Upper lobe of right lung (tissue), 1 donor: ENCODE data around the gene CEMIP. TPM values are rescaled to one million over a fixed set of nuclear protein-coding genes. Genes with fewer than 3 reads are reported as not detected.

Experiments
- ATAC-seq: fragments of 200-7000 bp; cut with Tn5 transposase; one replicate; pipeline ENCODE4 v1.9.1; 2020; ENCODE audit warnings: mild to moderate bottlenecking, moderate library complexity
- DNase-seq: peaks from one replicate; pipeline ENCODE4 v3.0.0-alpha.2; 2020
- H3K27ac ChIP-seq: fragments of 200-600 bp; one replicate; pipeline ENCODE4 v1.8.0; 2022
- H3K27me3 ChIP-seq: fragments of 200-600 bp; one replicate; pipeline ENCODE4 v1.8.0; 2022; ENCODE audit warnings: mild to moderate bottlenecking
- H3K36me3 ChIP-seq: fragments of 200-600 bp; one replicate; pipeline ENCODE4 v1.8.0; 2022
- H3K4me1 ChIP-seq: fragments of 200-600 bp; one replicate; pipeline ENCODE4 v1.8.0; 2022
- H3K4me3 ChIP-seq: fragments of 200-600 bp; one replicate; pipeline ENCODE4 v1.8.0; 2022; ENCODE audit warnings: mild to moderate bottlenecking
- H3K9me3 ChIP-seq: fragments of 200-600 bp; one replicate; pipeline ENCODE4 v1.8.0; 2022
- CTCF ChIP-seq: fragments of 200-600 bp; IDR thresholded peaks from one replicate; pipeline ENCODE4 v1.8.0; 2022; ENCODE audit warnings: antibody characterized with exemption
- intact Hi-C: fragments of 100-400 bp; cut with DNase I; formaldehyde crosslinking; loops from one replicate; pipeline ENCODE4 v1.11.0; 2022
- total RNA-seq: library from RNA; stranded (reverse); fragmentation: NEBNext Ultra II Directional; extraction: Animal tissue kit (Norgen Biotek cat#: 25700); gene quantifications from one replicate; pipeline ENCODE4 v1.2.1, GENCODE V29; 2021
- donor health status: DM: no; HTN: yes; CAD: no; lungs with severe emphysema.

Gene CEMIP
- total RNA-seq, 1 donor from 2014 or later: 17.3 TPM

GRCh38 chr15:80875568-80876347 is 96.6 kb downstream of the CEMIP start:
- no peaks in the 10 kb centered on the region for H3K9me3 ChIP-seq
- intact Hi-C loops: no loop called here
- DNase-seq (no peak), ATAC-seq (no peak)
- H3K27me3 ChIP-seq: no peaks in the 10 kb centered on the region
- H3K27ac ChIP-seq: no peak overlapping the region
- H3K36me3 ChIP-seq: peaks cover 6% of the 10 kb centered on the region
- no peaks in the 10 kb centered on the region for H3K4me1 ChIP-seq
- no peak for TF ChIP-seq CTCF
- H3K4me3 ChIP-seq: no peak overlapping the region

GRCh38 chr15:80876348-80876674 is 97.1 kb downstream of the CEMIP start:
- intact Hi-C loops: no loop called here
- no peak overlapping the region for H3K27ac ChIP-seq
- peaks cover 9% of the 10 kb centered on the region for H3K36me3 ChIP-seq
- H3K9me3 ChIP-seq: no peaks in the 10 kb centered on the region
- ATAC-seq (no peak), DNase-seq (no peak)
- no peak for TF ChIP-seq CTCF
- H3K27me3 ChIP-seq: no peaks in the 10 kb centered on the region
- no peaks in the 10 kb centered on the region for H3K4me1 ChIP-seq
- H3K4me3 ChIP-seq: no peak overlapping the region

GRCh38 chr15:80878242-80878866 is 99.2 kb downstream of the CEMIP start:
- no peak for TF ChIP-seq CTCF
- Histone ChIP-seq H3K36me3 (peaks cover 9% of the 10 kb centered on the region), H3K4me1 (no peaks in the 10 kb centered on the region), H3K4me3 (no peak overlapping the region), H3K9me3 (no peaks in the 10 kb centered on the region), H3K27ac (no peak overlapping the region), H3K27me3 (no peaks in the 10 kb centered on the region)
- DNase-seq (no peak), ATAC-seq (no peak)
- intact Hi-C loops: no loop called here

GRCh38 chr15:80878867-80879250 is 99.7 kb downstream of the CEMIP start:
- intact Hi-C loops: no loop called here
- TF ChIP-seq CTCF: no peak

GRCh38 chr15:80880086-80880485 is 100.9 kb downstream of the CEMIP start:
- peaks cover 15% of the 10 kb centered on the region for H3K36me3 ChIP-seq
- no peaks in the 10 kb centered on the region for H3K9me3 ChIP-seq
- intact Hi-C loops: no loop called here
- no peaks in the 10 kb centered on the region for H3K4me1 ChIP-seq
- TF ChIP-seq CTCF: no peak
- no peaks in the 10 kb centered on the region for H3K27me3 ChIP-seq
- no peak overlapping the region for H3K27ac ChIP-seq
- ATAC-seq: no peak
- H3K4me3 ChIP-seq: no peak overlapping the region
- no peak for DNase-seq

More at GRCh38 chr15:80878867-80879250, 99.7 kb downstream of the CEMIP start:
- Histone ChIP-seq H3K27me3 (no peaks in the 10 kb centered on the region), H3K4me3 (no peak overlapping the region), H3K4me1 (no peaks in the 10 kb centered on the region), H3K9me3 (no peaks in the 10 kb centered on the region), H3K27ac (no peak overlapping the region), H3K36me3 (peaks cover 9% of the 10 kb centered on the region)
- no peak for ATAC-seq
- no peak for DNase-seq
